ENCODE results near the gene ANKMY1.

The ANKMY1 gene

GRCh38 chr2:240565333-240566202 lies 7.8 kb upstream of the ANKMY1 start (continued):
- TF ChIP-seq PATZ1 (tag by site-specific recombination; IDR thresholded peaks at IDR 0.05) = peak; percentile 55; the same call in 1 of the 2 replicates
- TF ChIP-seq ZNF558 (tag by site-specific recombination; IDR thresholded peaks at IDR 0.05) = no peak
- 0 out of 2 replicates have a peak, but pooled peaks have one; percentile 13 for TF ChIP-seq ZBTB8A (tag by site-specific recombination; IDR thresholded peaks at IDR 0.05)
- no peak for TF ChIP-seq SP7 (tag by site-specific recombination; IDR thresholded peaks at IDR 0.05)
- TF ChIP-seq ZNF24 (tag by site-specific recombination; IDR thresholded peaks at IDR 0.05) = no peak
- peak; percentile 54 for TF ChIP-seq GLIS1 (tag by site-specific recombination; IDR thresholded peaks at IDR 0.05)
- TF ChIP-seq PRDM10 (tag by site-specific recombination; IDR thresholded peaks at IDR 0.05) = peak; percentile 87
- no peak for TF ChIP-seq ZNF366 (tag by site-specific recombination; conservative IDR thresholded peaks at IDR 0.05)

- CTCF ChIA-PET = interaction anchor here (0.5 to 3.8 kb wide), 5 partner anchors 16 to 1526 kb away, joined by 3 to 33 read pairs (median 4); no protein-coding TSS in a partner anchor
- H3K27ac ChIP-seq (ENCODE audit: extremely low read depth, low read depth, low read length) = peak overlapping the region; percentile 76; the same call in 1 of the 2 replicates
These were observed 7.0 kb upstream of the ANKMY1 start for GRCh38 chr2:240564561-240565332.

More at GRCh38 chr2:240564561-240565332, 7.0 kb upstream of the ANKMY1 start:
- TF ChIP-seq CTCF (tag by site-specific recombination; IDR thresholded peaks at IDR 0.05) (peak; percentile 15; the same call in 1 of the 2 replicates), ZNF549 (tag by site-specific recombination; IDR thresholded peaks at IDR 0.05) (no peak)
- TF ChIP-seq, protein P1, sequence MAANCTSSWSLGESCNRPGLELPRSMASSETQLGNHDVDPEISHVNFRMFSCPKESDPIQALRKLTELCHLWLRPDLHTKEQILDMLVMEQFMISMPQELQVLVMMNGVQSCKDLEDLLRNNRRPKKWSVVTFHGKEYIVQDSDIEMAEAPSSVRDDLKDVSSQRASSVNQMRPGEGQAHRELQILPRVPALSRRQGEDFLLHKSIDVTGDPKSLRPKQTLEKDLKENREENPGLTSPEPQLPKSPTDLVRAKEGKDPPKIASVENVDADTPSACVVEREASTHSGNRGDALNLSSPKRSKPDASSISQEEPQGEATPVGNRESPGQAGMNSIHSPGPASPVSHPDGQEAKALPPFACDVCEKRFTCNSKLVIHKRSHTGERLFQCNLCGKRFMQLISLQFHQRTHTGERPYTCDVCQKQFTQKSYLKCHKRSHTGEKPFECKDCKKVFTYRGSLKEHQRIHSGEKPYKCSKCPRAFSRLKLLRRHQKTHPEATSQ (tag by site-specific recombination; IDR thresholded peaks at IDR 0.05) = no peak
- TF ChIP-seq, protein P2, sequence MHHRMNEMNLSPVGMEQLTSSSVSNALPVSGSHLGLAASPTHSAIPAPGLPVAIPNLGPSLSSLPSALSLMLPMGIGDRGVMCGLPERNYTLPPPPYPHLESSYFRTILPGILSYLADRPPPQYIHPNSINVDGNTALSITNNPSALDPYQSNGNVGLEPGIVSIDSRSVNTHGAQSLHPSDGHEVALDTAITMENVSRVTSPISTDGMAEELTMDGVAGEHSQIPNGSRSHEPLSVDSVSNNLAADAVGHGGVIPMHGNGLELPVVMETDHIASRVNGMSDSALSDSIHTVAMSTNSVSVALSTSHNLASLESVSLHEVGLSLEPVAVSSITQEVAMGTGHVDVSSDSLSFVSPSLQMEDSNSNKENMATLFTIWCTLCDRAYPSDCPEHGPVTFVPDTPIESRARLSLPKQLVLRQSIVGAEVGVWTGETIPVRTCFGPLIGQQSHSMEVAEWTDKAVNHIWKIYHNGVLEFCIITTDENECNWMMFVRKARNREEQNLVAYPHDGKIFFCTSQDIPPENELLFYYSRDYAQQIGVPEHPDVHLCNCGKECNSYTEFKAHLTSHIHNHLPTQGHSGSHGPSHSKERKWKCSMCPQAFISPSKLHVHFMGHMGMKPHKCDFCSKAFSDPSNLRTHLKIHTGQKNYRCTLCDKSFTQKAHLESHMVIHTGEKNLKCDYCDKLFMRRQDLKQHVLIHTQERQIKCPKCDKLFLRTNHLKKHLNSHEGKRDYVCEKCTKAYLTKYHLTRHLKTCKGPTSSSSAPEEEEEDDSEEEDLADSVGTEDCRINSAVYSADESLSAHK (tag by site-specific recombination; IDR thresholded peaks at IDR 0.05) = no peak
- H3K36me3 ChIP-seq (ENCODE audit: control insufficient read depth in 2 of 2, insufficient read depth in 1 of 2, low read length in 2 of 2) = peaks cover 0 to 21% of the 10 kb centered on the region in 2 experiments; a peak in 1 of 3 replicates
- no peak overlapping the region for H3K4me3 ChIP-seq (ENCODE audit: low read depth, low read length)
- POLR2A ChIA-PET = interaction anchor here (2.2 to 3.8 kb wide), 2 partner anchors 16 to 22 kb away, joined by 15 to 46 read pairs; partner anchors contain the start of gene CAPN10
- H3K4me1 ChIP-seq (ENCODE audit: control insufficient read depth, insufficient read depth, low read length) = peaks cover 6% of the 10 kb centered on the region
- no peaks in the 10 kb centered on the region for H3K9me3 ChIP-seq (ENCODE audit: control insufficient read depth, insufficient read depth, low read depth, low read length)

All from HEK293 (cell line).